ENCODE data around the gene CRMP1.
A peak's percentile ranks its signal among the peaks of the same experiment; 100 is the strongest.

Gene CRMP1

GRCh38 chr4:5919571-5919970 lies 26.7 kb upstream of the CRMP1 start:
- Histone ChIP-seq H3K9me3 (ENCODE audit: control insufficient read depth, insufficient read depth, low read length) (no peaks in the 10 kb centered on the region), H3K4me1 (ENCODE audit: control insufficient read depth, insufficient read depth, low read length) (no peaks in the 10 kb centered on the region; the same call in 1 of the 2 replicates), H3K27ac (ENCODE audit: low read depth, low read length) (no peak overlapping the region), H3K36me3 (ENCODE audit: control insufficient read depth, insufficient read depth, low read length) (no peaks in the 10 kb centered on the region), H3K4me3 (ENCODE audit: low read depth, low read length) (no peak overlapping the region), H3K9ac (ENCODE audit: low read depth, low read length) (no peak overlapping the region), H3K27me3 (ENCODE audit: control insufficient read depth, insufficient read depth, low read length) (no peaks in the 10 kb centered on the region)

- H3K27me3 ChIP-seq (ENCODE audit: control insufficient read depth, insufficient read depth, low read length) = no peaks in the 10 kb centered on the region
- H3K4me1 ChIP-seq (ENCODE audit: control insufficient read depth, insufficient read depth, low read length) = no peaks in the 10 kb centered on the region; the same call in 1 of the 2 replicates
- no peaks in the 10 kb centered on the region for H3K36me3 ChIP-seq (ENCODE audit: control insufficient read depth, insufficient read depth, low read length)
- H3K9ac ChIP-seq (ENCODE audit: low read depth, low read length) = no peak overlapping the region
- H3K9me3 ChIP-seq (ENCODE audit: control insufficient read depth, insufficient read depth, low read length) = no peaks in the 10 kb centered on the region
- no peak overlapping the region for H3K4me3 ChIP-seq (ENCODE audit: low read depth, low read length)
- H3K27ac ChIP-seq (ENCODE audit: low read depth, low read length) = no peak overlapping the region
These were observed 26.2 kb upstream of the CRMP1 start for GRCh38 chr4:5919044-5919443.

- no peak overlapping the region for H3K4me3 ChIP-seq (ENCODE audit: low read depth, low read length)
- no peak overlapping the region for H3K27ac ChIP-seq (ENCODE audit: low read depth, low read length)
- no peaks in the 10 kb centered on the region for H3K36me3 ChIP-seq (ENCODE audit: control insufficient read depth, insufficient read depth, low read length)
- H3K4me1 ChIP-seq (ENCODE audit: control insufficient read depth, insufficient read depth, low read length) = peaks cover 5% of the 10 kb centered on the region
- H3K27me3 ChIP-seq (ENCODE audit: control insufficient read depth, insufficient read depth, low read length) = no peaks in the 10 kb centered on the region
- no peaks in the 10 kb centered on the region for H3K9me3 ChIP-seq (ENCODE audit: control insufficient read depth, insufficient read depth, low read length)
- no peak overlapping the region for H3K9ac ChIP-seq (ENCODE audit: low read depth, low read length)
These were observed 25.6 kb upstream of the CRMP1 start for GRCh38 chr4:5918331-5918985.

DNA sequence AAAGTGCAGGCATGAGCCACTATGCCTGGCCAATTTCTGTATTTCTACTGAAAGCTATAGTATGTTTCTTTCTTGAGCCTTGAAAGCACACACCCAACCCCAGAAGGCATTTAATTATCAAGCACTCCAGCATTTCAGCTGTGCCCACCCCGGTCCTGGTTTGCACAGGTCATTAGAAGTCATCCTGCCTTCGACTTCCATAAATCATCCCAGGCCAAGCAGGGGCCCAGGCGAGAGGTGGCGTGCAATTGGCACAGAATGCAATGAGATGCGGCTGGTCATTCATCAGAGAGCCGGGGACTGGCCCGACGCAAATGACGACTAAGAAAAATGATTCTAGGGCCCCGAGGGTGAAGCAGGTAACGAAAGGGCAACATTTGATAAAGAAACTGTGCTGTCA lies 24.8 kb upstream of the CRMP1 start:
- Histone ChIP-seq H3K9me3 (ENCODE audit: control insufficient read depth, insufficient read depth, low read length) (no peaks in the 10 kb centered on the region), H3K27me3 (ENCODE audit: control insufficient read depth, insufficient read depth, low read length) (no peaks in the 10 kb centered on the region), H3K4me1 (ENCODE audit: control insufficient read depth, insufficient read depth, low read length) (peaks cover 13% of the 10 kb centered on the region), H3K27ac (ENCODE audit: low read depth, low read length) (no peak overlapping the region), H3K36me3 (ENCODE audit: control insufficient read depth, insufficient read depth, low read length) (no peaks in the 10 kb centered on the region), H3K9ac (ENCODE audit: low read depth, low read length) (no peak overlapping the region), H3K4me3 (ENCODE audit: low read depth, low read length) (no peak overlapping the region)

DNA sequence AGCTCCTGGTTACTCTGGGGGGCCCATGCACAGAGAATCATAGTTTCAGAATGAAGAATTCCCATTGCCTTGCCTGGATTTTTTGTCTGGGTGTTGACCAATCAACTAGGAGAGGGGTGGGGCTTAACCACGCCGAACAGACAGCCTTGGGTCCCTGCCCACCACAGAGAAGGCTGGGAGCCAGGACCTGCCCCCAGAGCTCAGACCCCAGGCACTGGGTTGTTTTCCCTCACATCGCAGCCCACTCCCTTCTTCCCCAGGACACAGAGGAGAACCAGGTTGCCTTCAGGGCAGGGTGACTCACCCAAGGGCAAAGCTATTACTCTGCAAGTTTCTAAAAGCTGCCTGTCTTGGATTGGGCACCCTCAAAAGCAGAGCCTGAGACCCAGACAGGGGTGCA lies 23.3 kb upstream of the CRMP1 start:
- Histone ChIP-seq H3K4me1 (ENCODE audit: control insufficient read depth, insufficient read depth, low read length) (peaks cover 20% of the 10 kb centered on the region), H3K9me3 (ENCODE audit: control insufficient read depth, insufficient read depth, low read length) (no peaks in the 10 kb centered on the region), H3K27me3 (ENCODE audit: control insufficient read depth, insufficient read depth, low read length) (no peaks in the 10 kb centered on the region), H3K27ac (ENCODE audit: low read depth, low read length) (no peak overlapping the region), H3K4me3 (ENCODE audit: low read depth, low read length) (no peak overlapping the region), H3K9ac (ENCODE audit: low read depth, low read length) (no peak overlapping the region), H3K36me3 (ENCODE audit: control insufficient read depth, insufficient read depth, low read length) (no peaks in the 10 kb centered on the region)

GRCh38 chr4:5913454-5913853 lies 20.6 kb upstream of the CRMP1 start:
- Histone ChIP-seq H3K36me3 (ENCODE audit: control insufficient read depth, insufficient read depth, low read length) (no peaks in the 10 kb centered on the region), H3K9me3 (ENCODE audit: control insufficient read depth, insufficient read depth, low read length) (no peaks in the 10 kb centered on the region), H3K27ac (ENCODE audit: low read depth, low read length) (no peak overlapping the region), H3K9ac (ENCODE audit: low read depth, low read length) (no peak overlapping the region), H3K27me3 (ENCODE audit: control insufficient read depth, insufficient read depth, low read length) (peaks cover 12% of the 10 kb centered on the region), H3K4me1 (ENCODE audit: control insufficient read depth, insufficient read depth, low read length) (peaks cover 20% of the 10 kb centered on the region), H3K4me3 (ENCODE audit: low read depth, low read length) (no peak overlapping the region)

- no peak overlapping the region for H3K9ac ChIP-seq (ENCODE audit: low read depth, low read length)
- no peaks in the 10 kb centered on the region for H3K36me3 ChIP-seq (ENCODE audit: control insufficient read depth, insufficient read depth, low read length)
- peaks cover 20% of the 10 kb centered on the region for H3K4me1 ChIP-seq (ENCODE audit: control insufficient read depth, insufficient read depth, low read length)
- peaks cover 20% of the 10 kb centered on the region for H3K27me3 ChIP-seq (ENCODE audit: control insufficient read depth, insufficient read depth, low read length)
- H3K9me3 ChIP-seq (ENCODE audit: control insufficient read depth, insufficient read depth, low read length) = no peaks in the 10 kb centered on the region
- H3K27ac ChIP-seq (ENCODE audit: low read depth, low read length) = peak overlapping the region; percentile 55
- H3K4me3 ChIP-seq (ENCODE audit: low read depth, low read length) = no peak overlapping the region
These were observed 19.7 kb upstream of the CRMP1 start for GRCh38 chr4:5912614-5913019.

DNA sequence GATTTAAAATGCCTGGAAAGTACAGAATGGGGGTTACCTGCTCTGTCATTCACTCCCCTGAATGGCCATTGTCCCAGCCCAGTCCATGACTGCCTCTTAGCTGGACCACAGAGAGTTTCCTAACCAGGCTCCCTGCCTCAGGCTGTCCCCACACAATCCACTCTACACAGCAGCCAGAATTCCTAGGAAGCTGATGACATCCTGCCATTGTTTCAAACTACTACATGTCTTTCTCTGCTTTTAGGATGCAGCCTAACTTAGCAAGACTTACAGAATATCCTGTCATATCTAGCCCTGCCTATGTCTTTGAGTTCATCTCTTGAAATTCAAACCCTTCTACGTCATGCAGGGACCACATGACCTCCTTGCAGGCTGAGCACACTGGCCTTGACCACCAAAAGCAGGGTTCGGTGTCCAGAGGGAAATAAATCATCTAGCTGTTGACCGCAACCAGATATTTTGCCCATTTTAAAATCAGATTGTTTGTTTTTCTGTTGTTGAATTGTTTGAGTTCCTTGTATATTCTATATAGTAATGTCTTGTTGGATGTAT lies 16.1 kb upstream of the CRMP1 start:
- H3K9me3 ChIP-seq (ENCODE audit: control insufficient read depth, insufficient read depth, low read length) = no peaks in the 10 kb centered on the region
- H3K4me3 ChIP-seq (ENCODE audit: low read depth, low read length) = no peak overlapping the region
- no peak overlapping the region for H3K27ac ChIP-seq (ENCODE audit: low read depth, low read length)
- no peak overlapping the region for H3K9ac ChIP-seq (ENCODE audit: low read depth, low read length)
- no peaks in the 10 kb centered on the region for H3K36me3 ChIP-seq (ENCODE audit: control insufficient read depth, insufficient read depth, low read length)
- peaks cover 53% of the 10 kb centered on the region for H3K27me3 ChIP-seq (ENCODE audit: control insufficient read depth, insufficient read depth, low read length)
- H3K4me1 ChIP-seq (ENCODE audit: control insufficient read depth, insufficient read depth, low read length) = peaks cover 40% of the 10 kb centered on the region

DNA sequence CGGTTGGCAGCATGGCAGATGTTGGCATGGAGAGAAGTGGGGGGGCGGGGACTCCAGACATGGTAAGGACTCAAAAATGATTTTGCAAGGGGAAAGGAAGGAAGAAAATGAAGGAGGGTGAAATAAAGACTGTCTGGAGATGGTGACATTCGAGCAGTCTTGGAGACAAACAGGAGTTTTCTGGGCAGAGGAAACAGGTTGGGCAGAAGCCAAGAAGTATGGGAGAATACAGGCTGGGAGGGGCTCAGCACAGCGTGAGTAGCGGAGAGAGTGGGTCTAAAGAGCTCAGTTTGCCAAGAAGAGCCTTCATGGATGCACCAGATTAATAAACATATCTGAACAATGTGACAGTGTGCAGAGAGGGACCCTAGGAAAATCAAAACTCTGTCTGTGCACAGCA lies 13.3 kb upstream of the CRMP1 start:
- no peak overlapping the region for H3K27ac ChIP-seq (ENCODE audit: low read depth, low read length)
- no peaks in the 10 kb centered on the region for H3K36me3 ChIP-seq (ENCODE audit: control insufficient read depth, insufficient read depth, low read length)
- peaks cover 75% of the 10 kb centered on the region for H3K27me3 ChIP-seq (ENCODE audit: control insufficient read depth, insufficient read depth, low read length)
- H3K9me3 ChIP-seq (ENCODE audit: control insufficient read depth, insufficient read depth, low read length) = no peaks in the 10 kb centered on the region
- no peak overlapping the region for H3K9ac ChIP-seq (ENCODE audit: low read depth, low read length)
- H3K4me1 ChIP-seq (ENCODE audit: control insufficient read depth, insufficient read depth, low read length) = peaks cover 34% of the 10 kb centered on the region
- no peak overlapping the region for H3K4me3 ChIP-seq (ENCODE audit: low read depth, low read length)

GRCh38 chr4:5905714-5906113 lies 12.8 kb upstream of the CRMP1 start:
- H3K27ac ChIP-seq (ENCODE audit: low read depth, low read length) = no peak overlapping the region
- no peak overlapping the region for H3K9ac ChIP-seq (ENCODE audit: low read depth, low read length)
- H3K4me1 ChIP-seq (ENCODE audit: control insufficient read depth, insufficient read depth, low read length) = peaks cover 34% of the 10 kb centered on the region
- no peaks in the 10 kb centered on the region for H3K36me3 ChIP-seq (ENCODE audit: control insufficient read depth, insufficient read depth, low read length)
- H3K27me3 ChIP-seq (ENCODE audit: control insufficient read depth, insufficient read depth, low read length) = peaks cover 80% of the 10 kb centered on the region
- H3K9me3 ChIP-seq (ENCODE audit: control insufficient read depth, insufficient read depth, low read length) = no peaks in the 10 kb centered on the region
- no peak overlapping the region for H3K4me3 ChIP-seq (ENCODE audit: low read depth, low read length)

DNA sequence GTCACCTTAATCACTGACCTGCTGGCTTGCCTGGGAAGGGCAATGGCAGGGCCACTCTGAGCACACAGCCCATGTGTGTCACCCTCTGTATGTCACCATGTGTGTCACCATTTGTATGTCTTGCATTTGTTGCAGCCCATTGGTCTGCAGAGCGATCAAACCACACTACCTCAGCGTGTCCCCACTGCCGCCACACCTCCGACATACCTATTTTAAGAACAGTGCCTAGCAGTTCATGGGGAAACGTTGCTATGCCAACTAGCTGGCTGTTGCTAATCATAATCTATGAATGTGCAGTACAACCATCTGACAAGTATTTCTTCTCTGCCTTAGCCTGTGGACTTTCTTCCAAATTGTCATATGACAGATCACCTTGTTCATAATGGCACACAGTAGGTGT lies 8.0 kb upstream of the CRMP1 start:
- Histone ChIP-seq H3K4me3 (ENCODE audit: low read depth, low read length) (no peak overlapping the region), H3K9me3 (ENCODE audit: control insufficient read depth, insufficient read depth, low read length) (no peaks in the 10 kb centered on the region), H3K27me3 (ENCODE audit: control insufficient read depth, insufficient read depth, low read length) (peaks cover 87% of the 10 kb centered on the region), H3K36me3 (ENCODE audit: control insufficient read depth, insufficient read depth, low read length) (no peaks in the 10 kb centered on the region), H3K4me1 (ENCODE audit: control insufficient read depth, insufficient read depth, low read length) (peaks cover 30% of the 10 kb centered on the region), H3K9ac (ENCODE audit: low read depth, low read length) (no peak overlapping the region), H3K27ac (ENCODE audit: low read depth, low read length) (no peak overlapping the region)

Measured in HUES48 (cell line).